BJ (cell line): ENCODE results near the gene OS9. TPM values are rescaled to one million over a fixed set of nuclear protein-coding genes. Genes with fewer than 3 reads are reported as not detected.
"Not testable (repeated sequence)": the region's sequence is repeated elsewhere in the genome, so short reads cannot be mapped to it uniquely, and the experiment has no call there.

ENCODE experiments used
- CTCF ChIA-PET: fragments of 350-600 bp; formaldehyde crosslinking; extraction: SDS; loops from one replicate; lab custom pipeline; 2021; ENCODE audit warnings: antibody characterized with exemption, inconsistent platforms; lab: Yijun Ruan, JAX
- POLR2A ChIA-PET: fragments of 300-600 bp; sonication (Branson Sonifier 250); formaldehyde crosslinking; extraction: SDS; loops from one replicate; lab custom pipeline; 2021; ENCODE audit warnings: antibody characterized with exemption; lab: Charles Lee
- DNase-seq: peaks from one replicate; pipeline ENCODE4 v3.0.0-alpha.2; 2011; ENCODE audit warnings: low read depth
- H3K27me3 ChIP-seq: 2 replicates; pipeline ENCODE4 v1.6.0; 2011; ENCODE audit warnings: low read length; ENCODE audit not compliant: control insufficient read depth, insufficient read depth
- H3K36me3 ChIP-seq: 2 replicates; pipeline ENCODE4 v1.5.1; 2011; ENCODE audit warnings: low read length; ENCODE audit not compliant: control insufficient read depth, insufficient read depth
- H3K4me3 ChIP-seq: 2 replicates; pipeline ENCODE4 v1.5.1; 2011; ENCODE audit warnings: low read depth, mild to moderate bottlenecking, control low read depth, low read length
- CTCF ChIP-seq: IDR thresholded peaks from 2 replicates; pipeline ENCODE4 v1.5.1; 2011; ENCODE audit warnings: low read depth, mild to moderate bottlenecking, control low read depth, inconsistent platforms, low read length, moderate library complexity; ENCODE audit not compliant: insufficient read depth
- polyA plus RNA-seq: library from polyadenylated mRNA; depleted of rRNA; stranded (reverse); fragments of >200 nt; gene quantifications from 2 replicates; pipeline ENCODE4 v1.2.3, GENCODE V29; 2011

Gene OS9
- polyA plus RNA-seq, 1 experiment = 415 TPM

- POLR2A ChIA-PET = no interaction called here
- Histone ChIP-seq H3K27me3 (peaks cover 2% of the 10 kb centered on the region; the same call in 1 of the 2 replicates), H3K36me3 (no peaks in the 10 kb centered on the region), H3K4me3 (no peak overlapping the region)
- no peak for DNase-seq
- no peak for TF ChIP-seq CTCF
- CTCF ChIA-PET = interaction anchor here (0.6 to 1.8 kb wide), 2 partner anchors 30 to 89 kb away, joined by 3 to 5 read pairs; no protein-coding TSS in a partner anchor
Observed at GRCh38 chr12:57672801-57673200, 21.1 kb upstream of the OS9 start.

- H3K4me3 ChIP-seq = no peak overlapping the region
- no peak for DNase-seq
- peaks cover 2% of the 10 kb centered on the region for H3K27me3 ChIP-seq
- ChIA-PET CTCF (interaction anchor here (0.9 to 1.6 kb wide), 2 partner anchors 13 to 51 kb away, joined by 4 read pairs; no protein-coding TSS in a partner anchor), POLR2A (no interaction called here)
- H3K36me3 ChIP-seq = no peaks in the 10 kb centered on the region
- TF ChIP-seq CTCF = no peak
Observed at GRCh38 chr12:57674691-57675090, 19.2 kb upstream of the OS9 start.

- DNase-seq, POLR2A ChIA-PET, H3K4me3 ChIP-seq, H3K27me3 ChIP-seq, H3K36me3 ChIP-seq, CTCF ChIA-PET: not testable (repeated sequence)
Observed at GRCh38 chr12:57677947-57678346, 16.0 kb upstream of the OS9 start.

- DNase-seq = no peak
- Histone ChIP-seq H3K4me3 (no peak overlapping the region), H3K36me3 (no peaks in the 10 kb centered on the region), H3K27me3 (peaks cover 4% of the 10 kb centered on the region)
- TF ChIP-seq CTCF = no peak
- ChIA-PET POLR2A (no interaction called here), CTCF (no interaction called here)
Observed at GRCh38 chr12:57679697-57680096, 14.2 kb upstream of the OS9 start.

- ChIA-PET POLR2A (no interaction called here), CTCF (interaction anchor here (1.3 to 1.6 kb wide), 2 partner anchors 13 to 104 kb away, joined by 3 to 4 read pairs; no protein-coding TSS in a partner anchor)
- DNase-seq = no peak
- Histone ChIP-seq H3K27me3 (peaks cover 7% of the 10 kb centered on the region), H3K36me3 (no peaks in the 10 kb centered on the region), H3K4me3 (no peak overlapping the region)
- TF ChIP-seq CTCF = no peak
Observed at GRCh38 chr12:57687862-57688261, 6.1 kb upstream of the OS9 start.

- no peak for TF ChIP-seq CTCF
- Histone ChIP-seq H3K4me3 (no peak overlapping the region), H3K36me3 (no peaks in the 10 kb centered on the region), H3K27me3 (peaks cover 7% of the 10 kb centered on the region)
- CTCF ChIA-PET = no interaction called here
- no peak for DNase-seq
- POLR2A ChIA-PET = no interaction called here
Observed at GRCh38 chr12:57688931-57689330, 5.0 kb upstream of the OS9 start.
